Measurements from ENCODE around the gene CDC42BPA.
"Not testable (repeated sequence)": the region's sequence is repeated elsewhere in the genome, so short reads cannot be mapped to it uniquely, and the experiment has no call there.

- not testable (repeated sequence) for TF ChIP-seq POLR2AphosphoS5, POLR2A (IDR thresholded peaks at IDR 0.05)
These were observed 318.7 kb downstream of the CDC42BPA start for GRCh38 chr1:226999579-226999978.
